HPDE6-E6E7 (cell line): ENCODE data around the gene TBC1D1.

Source experiments
- DNase-seq: peaks from one replicate; pipeline ENCODE4 v3.0.0; 2011; ENCODE audit warnings: missing footprints; ENCODE audit errors: extremely low spot score

TBC1D1 gene

DNA sequence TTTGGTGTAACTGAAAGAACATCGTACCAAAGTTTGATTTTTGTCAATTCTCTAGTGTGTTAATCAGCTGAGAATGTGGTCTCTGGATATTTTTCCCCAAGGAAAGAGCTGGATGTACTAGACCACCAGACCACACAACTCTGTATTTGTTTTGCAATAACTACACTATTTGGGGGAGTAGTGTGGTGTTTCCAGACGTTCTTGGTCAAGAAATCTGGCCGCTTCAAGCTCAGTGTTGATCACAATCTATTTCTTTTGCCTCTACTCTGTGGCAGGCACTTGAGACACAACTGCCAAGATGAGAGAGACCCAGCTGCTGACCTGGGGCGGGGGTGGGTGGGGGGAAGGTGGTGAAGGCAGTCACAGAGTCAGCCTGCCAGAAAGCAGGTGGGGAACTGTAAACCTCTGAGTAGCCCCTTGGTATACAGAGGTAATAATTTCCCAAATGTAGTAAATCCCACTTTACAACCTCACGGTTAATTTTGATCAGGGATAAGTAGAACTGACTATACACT, 99.9 kb downstream of the TBC1D1 start:
- no peak for DNase-seq

DNA sequence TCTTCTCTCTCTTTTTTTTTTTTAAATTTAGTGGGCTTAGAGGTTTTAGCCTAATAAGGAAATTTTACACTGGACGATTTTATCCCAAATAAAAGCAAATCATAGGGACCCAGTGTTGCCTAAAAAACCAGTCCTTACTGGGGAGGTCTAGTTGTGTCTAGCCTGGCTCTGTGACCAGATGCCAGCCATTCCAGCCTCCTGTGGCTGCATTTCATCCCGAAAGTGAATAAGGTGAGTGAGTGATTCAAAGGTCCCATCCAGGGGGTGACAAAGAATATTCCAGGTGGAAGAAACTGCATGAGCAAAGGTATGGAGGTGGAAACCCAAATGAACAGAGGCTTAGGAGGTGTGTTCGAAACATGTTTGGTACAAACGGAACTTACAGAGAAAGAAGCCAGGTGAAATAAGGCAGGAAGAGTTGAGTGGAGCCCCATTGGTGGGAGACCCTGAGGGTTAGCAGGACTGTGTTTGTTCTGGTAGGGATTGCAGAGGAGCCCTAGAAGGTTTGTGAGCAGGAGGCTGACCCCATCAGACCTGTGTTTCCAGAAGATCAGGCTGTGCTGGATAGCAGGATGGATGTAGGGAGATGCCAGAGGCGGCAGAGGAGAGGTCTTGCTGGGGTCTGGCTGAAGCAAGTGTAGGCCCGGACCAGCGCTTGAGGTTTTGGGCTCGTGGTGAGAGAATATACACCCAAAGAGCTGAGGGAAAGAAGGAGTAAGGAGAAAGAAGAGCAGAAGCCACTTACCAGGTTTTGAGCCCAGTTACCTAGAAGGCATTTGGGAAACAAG, 100.9 kb downstream of the TBC1D1 start:
- no peak for DNase-seq

DNA sequence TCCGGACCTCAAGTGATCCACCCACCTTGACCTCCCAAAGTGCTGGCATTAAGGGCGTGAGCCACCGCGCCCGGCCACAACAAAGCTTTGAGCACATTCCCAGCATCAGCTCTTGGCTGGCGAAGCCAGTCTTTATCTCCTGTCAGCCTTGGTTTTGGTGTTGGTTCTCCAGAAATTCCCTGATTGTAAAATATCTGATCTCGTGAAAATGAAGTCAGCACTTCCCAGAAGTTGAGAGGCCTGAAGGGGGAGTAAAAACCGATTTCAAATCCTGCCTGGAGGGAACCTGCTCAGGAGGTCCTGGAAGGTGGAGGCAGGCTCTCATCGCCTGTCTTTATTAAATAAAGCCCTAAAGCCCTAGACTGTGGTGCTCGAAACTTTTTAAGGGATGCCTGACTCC, 102.9 kb downstream of the TBC1D1 start:
- no peak for DNase-seq

DNA sequence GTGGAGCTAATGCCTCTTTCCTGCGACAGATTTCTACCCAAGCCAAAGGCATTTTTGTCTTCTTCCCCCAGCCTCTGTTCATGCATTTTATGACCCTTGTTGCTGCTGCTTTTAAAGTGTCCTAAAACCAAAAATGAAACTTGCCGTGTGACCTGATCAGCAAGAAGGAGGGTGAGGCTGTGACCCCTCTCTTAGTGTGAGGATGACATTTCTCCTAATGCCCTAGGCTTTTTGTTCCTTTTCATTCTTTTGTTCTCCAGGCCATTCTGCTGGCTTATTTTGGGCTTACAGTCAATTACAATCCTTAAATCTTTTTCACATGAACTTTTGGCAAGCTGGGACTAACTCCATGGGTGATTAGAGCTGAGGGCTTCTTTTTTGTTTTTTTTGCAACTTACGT, 103.7 kb downstream of the TBC1D1 start:
- no peak for DNase-seq

DNA sequence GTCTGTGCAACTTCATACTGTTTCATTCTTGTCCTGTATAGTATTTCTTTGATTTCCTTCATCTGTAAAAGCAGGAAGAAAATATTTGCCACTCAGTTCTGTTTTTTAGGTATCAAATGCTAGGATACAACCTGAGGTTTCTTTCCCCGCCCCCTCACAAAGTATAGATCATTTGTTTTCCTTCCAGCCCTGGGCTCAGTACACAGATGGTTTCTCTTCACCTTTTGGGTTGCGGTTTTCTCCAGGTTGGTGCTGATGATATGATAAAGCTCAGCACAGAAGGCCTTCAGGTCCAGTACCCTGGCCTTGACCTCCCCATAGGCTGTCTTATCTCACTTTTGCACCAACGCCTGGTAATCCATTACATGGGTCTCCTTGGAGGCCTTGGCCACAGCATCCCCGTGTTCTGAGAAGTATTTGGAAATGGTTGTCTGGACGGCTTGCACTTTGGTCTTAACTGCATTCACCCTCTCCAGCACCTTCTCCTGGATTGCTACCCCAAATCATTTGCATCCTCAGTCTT, 104.5 kb downstream of the TBC1D1 start:
- no peak for DNase-seq

DNA sequence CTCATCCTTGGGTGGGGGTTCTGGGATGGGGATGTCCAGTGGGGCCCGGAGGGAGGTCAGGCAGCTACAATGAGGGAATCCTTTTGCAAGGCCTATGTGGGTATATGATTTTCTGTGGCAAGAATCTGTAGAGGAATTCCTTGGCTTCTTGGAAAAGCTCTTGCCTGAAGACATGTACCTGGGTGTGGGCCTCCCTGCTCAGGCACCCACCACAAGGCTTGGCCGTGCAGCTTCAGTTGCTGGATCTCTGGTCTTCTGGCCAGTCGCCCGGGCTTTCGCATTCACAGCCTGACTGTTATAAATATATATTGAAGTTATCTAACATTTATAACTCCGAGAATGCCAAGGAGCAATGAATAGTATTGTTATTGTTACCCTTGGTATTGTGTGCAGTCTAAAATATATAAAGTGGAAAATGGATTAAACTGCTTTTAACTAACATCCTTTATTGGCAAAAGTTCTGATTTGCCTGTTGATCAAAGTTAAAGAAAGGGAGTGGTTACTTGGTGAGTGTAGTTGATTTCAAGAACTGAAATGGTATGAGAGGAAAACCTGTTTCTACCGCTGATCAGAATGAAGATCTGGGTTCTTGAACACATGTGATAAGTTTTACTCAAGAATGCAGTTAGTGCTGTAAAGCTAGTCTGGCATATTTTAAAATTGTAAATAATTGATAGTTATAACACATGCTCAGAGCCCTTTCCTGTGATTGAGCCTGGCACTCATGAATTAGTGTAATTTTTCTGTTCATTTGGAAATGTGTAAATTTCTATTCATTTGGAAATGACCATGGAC, 105.3 kb downstream of the TBC1D1 start:
- no peak for DNase-seq

DNA sequence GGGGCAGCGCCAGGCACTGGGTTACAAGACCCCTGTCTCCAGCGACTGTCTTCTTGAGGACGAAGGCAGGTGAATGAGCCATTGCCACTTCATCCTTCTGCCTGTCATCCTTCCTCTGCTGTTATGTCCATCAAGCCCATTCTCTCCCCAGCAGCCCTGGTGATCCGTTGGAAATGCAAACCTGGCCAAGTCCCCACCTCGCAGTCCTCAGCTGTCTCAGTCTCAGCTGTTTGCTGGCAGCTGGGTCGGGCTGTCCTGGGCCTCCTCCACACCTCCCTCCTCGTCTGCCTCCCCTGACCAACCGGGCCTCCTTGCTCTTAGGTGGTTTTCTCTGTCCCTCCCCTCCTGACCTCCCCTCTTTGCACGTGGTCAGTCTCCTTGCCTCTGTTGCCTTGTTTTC, 107.3 kb downstream of the TBC1D1 start:
- no peak for DNase-seq

DNA sequence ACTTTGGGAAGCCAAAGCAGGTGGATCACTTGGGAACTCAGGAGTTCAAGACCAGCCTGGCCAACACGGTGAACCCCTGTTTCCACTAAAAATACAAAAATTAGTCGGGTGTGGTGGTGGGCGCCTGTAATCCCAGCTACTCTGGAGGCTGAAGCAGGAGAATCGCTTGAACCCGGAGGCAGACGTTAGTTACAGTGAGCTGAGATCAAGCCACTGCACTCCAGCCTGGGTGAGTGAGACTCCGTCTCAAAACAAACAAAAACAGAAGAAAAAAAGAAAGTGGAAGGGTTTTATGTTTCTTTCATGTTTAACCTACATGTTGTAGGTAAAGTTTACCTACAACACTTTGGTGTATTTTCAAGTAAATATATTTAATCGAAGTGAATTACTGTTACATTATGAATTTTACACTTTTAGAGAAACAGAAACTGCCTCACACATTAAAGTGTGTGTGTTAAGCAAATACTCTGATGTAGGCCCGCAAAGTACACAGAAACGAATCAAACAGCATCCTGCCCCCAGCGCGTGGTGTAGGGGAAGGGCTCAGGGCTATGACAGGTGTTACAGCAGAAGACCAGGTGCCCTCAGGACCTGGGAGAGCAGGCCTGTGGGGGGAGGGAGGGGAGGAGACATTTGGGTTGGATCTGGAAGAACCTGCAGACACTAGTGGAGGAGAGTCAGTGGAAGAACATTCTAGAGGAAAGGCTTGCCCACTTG, 108.3 kb downstream of the TBC1D1 start:
- no peak for DNase-seq

DNA sequence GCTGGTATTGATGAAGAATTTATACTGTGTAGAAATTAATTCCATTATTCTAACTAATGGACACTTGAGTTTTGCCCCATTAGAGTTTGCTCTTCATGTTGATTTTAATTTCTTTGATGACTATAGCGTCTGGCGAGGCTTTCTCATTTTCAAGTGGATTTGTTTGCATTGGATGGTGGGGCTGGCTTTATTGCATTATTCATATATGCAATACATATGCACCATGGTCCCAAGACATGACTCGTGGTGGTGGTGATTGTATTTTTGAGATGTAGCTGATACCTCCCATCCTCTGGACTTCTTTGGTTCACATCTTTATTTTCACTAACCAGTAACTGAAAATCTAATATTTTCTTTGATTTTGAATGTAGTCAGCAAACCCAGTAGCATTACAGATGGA, 109.1 kb downstream of the TBC1D1 start:
- no peak for DNase-seq

DNA sequence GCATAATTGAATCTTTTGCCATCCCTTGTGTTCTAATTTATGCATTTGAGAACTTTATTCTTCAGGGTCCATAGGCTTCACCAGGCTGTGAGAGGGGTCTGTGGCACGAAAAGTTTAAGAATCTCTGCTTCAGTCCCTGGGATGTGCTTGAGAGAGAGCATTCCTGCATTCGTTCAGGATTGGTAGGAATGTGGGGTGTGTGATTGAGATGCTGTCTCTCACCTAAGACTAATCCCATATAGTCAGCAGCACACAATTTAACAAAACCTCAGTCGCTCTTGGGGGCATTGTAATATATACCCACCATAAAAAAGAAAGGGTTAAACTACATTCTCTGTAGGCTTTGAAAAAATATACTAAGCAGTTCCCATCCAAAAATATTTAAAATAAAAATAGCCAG, 111.0 kb downstream of the TBC1D1 start:
- no peak for DNase-seq

DNA sequence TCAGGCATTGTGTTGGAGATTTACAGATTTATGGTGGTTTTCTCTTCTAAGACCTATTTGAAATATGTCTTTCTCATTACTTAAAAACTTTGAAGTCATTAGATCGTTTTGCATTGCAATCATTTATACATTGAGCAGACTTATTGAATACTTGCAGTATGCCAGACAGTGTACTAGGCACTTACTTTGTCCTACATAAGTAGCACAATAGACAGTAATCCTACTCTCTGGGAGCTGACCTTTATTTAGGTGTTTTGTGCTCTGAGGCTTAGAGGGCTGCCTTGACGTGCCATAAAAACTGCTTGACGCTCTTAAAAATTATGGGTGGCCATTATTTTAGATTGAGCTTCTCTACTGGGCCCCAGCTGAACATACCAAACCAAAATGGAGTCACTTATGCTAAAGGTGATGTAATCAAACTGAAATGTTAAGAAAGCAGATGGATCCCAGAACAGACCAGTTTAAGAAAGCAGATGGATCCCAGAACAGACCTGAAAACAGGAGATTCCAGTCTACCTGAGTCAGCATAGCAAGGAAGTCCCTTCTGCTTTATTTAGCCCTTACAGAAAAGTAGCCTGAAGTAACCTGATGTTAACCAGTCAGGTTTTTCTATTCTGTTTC, 111.7 kb downstream of the TBC1D1 start:
- peak; percentile 21 for DNase-seq

DNA sequence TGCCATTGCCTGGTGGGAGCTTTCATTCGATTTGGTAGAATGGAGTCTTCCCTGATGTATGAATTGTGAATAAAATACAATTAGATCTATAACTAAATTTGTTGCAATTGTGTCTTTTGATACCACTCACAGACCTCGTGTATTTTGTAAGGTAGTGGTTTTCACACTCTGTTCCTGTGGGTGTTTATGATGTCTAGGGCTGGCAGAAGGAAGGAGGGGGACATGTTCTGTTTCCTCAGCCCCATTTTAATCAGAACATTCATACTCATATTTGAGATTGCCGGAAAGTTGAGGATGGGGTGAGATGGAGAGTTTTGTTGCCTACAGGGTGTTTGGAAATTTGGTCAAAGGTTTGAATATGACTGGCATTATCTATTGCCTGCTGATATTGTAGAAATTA, 112.2 kb downstream of the TBC1D1 start:
- no peak for DNase-seq

DNA sequence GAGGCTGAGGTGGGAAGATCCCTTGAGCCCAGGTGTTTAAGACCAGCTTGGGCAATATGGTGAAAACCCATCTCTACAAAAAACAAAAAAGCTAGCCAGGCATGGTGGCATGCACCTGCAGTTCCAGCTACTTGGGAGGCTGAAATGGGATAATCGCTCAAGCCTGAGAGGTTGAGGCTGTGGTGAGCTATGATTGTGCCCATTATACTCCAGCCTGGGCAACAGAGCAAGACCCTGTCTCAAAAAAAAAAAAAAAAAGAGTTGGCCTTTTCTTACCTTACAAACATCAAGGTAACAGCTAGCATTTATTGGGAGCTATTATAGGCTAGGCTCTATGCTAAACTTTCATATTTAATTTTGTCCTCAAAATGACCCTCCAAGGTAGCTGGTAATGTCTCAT, 112.7 kb downstream of the TBC1D1 start:
- no peak for DNase-seq

DNA sequence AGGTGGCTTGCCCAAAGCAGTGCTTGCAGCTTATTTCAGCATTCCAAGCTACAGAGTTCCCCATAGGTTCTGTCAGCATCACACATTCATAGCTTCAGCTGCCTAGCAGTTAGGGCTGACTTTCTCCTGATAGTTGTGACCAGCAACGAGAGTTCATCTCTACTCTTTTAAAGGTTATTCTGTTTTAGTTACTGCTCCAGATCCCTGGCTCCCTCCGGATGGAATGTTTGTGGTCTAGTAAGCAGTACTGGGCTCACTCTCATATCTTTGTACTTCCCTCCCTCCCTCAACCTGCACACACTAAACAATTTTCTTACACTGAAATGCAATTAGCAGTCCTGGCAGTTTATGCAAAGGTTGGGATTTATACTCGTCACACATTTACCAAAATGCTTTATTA, 113.2 kb downstream of the TBC1D1 start:
- no peak for DNase-seq

DNA sequence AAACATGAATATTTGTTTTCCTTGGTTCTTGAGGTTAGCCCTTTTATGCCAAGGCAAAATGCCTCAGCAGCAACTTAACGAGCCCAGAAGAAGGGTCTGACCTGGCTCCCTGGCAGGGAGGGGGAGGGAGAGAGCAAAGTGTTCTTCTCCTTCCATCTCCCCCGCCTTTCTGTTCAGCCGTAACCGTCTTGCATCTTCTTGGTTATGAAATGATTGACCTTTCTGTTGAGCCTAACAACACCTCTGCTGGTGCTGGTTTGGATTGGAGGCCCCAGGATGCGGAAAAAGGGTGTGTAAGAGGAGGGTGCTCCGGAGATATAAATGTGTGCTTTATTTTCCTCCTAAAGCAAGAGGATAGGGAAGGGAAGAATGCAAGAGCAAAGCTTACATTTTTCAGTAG, 114.0 kb downstream of the TBC1D1 start:
- DNase-seq, result no peak

DNA sequence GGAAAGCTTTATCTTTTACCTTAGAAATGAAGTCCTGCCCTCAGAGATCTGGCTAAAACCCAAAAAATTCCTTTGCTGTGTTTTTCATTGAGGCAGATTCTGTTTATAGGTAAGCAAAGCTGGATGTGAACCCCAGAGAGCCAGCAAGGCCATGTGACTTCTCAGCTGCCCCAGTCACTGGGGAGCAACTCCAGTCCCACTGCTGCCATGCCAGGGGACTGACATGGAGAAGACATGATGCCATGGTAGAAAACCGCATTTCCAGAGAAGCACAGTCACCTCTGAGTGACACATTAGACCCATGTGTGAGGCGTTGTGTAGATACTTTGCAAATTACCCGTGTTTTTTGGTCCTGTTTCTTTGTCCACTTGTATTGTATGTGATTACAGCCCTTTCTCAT, 114.8 kb downstream of the TBC1D1 start:
- DNase-seq, result no peak

DNA sequence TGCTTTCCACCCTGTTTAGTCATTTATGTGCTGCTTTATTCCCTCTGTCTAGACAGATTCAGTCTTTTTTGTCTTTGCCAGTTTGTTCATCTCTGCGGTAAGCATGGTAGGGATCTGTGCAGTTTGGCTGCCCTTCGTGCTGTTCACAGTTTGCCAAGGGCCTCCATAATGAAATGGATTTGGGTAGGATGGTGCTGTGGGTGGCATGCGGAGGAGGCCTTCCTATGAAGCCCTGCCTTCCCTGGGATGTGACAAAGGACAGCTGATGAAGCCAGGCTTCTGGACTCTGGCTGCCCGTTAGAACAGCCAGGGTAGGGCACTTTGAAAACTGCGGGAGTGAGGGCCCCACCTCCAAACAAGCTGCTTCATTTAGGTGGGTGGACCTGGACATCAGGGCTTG, 116.8 kb downstream of the TBC1D1 start:
- DNase-seq, result no peak

DNA sequence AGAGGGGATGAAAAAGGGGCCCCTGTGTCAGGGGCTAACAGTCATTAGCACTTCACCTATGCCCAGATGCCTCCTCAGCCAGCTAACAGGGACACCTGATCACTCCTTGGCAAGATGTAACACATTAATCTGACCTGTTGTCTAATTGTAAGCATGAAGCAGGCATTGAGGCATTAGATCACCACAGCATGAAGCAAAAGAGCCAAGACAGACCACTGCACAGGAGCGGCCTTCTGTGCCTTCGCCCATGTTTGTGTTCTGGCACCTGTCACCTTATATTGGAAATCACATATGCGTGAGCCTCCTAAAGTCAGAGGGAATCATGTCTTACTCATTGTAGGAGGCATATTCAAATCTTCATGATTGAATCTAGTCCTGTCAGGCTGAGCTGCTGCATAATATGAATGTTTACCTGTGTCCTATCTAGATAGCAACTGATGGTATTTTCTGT, 117.7 kb downstream of the TBC1D1 start:
- DNase-seq, result no peak

DNA sequence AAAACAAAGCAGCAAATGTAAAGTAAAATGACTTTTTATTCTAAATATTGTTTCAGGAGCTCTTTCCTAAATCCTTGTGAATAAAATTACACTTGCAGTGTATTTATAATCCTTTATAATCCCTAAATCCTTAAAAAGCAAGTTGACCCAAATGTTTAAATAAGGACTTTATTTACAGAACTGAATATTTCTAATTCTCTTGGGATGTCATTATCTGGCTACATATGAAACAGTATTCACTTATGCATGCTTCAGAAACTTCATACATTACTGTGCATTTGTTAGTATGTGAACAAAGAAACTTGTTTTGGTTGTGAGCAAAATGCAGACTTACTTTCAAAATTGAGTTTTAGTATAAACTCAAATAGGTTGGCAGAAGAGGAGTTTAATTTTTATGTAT, 118.5 kb downstream of the TBC1D1 start:
- no peak for DNase-seq

DNA sequence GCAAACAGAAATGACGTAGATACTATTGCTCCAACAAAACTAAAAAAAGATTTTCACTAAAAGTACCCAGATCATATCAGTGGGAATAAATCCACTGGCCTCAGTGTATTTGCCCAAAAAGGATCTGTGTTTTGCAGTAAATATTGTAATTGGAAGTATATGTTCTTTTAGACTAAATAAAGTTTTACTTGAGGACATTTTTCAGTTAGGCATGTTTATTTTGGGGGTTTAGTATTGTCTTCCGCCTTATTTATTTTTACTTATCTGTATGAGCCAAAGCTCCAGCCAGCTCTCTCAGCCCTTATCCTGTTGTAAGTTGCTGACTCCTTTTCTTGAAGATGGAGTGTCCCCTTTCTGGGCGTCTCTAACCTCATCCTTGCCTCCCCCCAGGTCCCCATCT, 119.1 kb downstream of the TBC1D1 start:
- no peak for DNase-seq

DNA sequence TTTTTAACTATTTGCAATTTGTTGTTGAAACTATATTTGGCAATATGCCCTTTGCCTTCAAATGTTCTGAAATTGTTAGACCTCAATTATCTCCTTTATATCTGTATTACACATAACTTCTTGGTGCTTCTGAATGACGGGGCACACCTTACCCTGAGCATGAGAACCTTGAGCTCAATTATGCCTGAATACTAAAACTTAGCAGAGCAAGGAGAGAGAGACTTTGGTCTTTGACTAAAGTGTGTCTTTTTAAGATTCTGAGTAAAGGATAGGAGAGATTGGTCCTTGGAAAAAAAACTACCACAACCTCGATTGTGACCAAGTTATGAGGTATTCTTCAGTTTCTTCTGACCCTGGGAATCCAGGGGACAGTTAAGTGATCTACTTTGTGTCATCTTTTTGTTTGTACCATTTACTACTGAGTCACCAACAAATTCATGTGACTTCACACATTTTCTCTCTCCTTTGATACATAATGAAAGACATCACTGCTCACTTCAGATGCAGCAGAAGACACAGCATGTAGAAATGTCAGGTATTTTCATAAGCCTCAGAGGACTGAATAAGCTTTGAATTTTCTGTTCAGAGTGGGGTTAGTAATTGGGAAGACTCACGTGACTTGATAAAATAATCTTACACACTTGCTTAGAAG, 120.8 kb downstream of the TBC1D1 start:
- DNase-seq, result no peak
